ENCODE measurements around the gene QSOX2.

Gene QSOX2

GRCh38 chr9:136281421-136282271 lies 36.0 kb upstream of the QSOX2 start:
- DNase-seq, result no peak

DNA sequence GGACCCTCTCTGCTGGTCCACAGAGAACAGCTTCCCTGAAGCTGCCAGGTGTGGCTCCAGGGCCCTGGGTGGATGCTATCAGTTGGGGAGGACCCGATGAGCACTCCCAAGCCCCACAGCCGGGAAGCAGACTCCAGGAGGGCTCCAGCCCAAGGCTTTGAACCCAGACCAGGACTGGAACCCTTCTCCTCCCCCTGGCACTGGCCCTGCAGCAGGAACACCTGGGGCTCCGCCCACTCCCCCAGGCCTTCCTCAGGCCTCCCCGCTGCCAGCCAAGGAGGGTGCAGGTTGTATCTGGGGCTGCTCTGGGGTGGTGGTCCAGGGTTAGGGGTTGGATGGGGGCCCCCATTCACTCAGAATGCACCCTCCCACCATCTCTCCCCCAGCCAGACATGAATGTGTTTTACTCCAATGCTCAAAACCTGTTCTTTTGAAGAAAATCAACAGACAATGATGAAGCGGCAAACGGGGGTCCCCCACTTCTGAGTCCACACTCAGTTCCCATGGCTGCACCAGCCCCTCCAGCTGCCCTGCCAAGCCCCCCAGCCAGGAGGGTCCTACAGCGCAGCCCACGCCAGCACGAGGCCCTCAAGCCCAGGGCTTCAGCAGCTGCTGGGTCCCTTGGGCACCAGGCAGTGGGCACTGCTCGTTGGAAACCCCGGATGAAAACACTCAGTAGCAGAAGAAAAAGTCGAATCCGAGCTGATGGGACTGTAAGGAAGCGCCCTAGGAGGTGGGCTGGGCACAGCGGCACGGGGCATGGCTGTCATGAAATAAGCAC lies 35.1 kb upstream of the QSOX2 start:
- no peak for DNase-seq

- DNase-seq, result no peak
These were observed 33.9 kb upstream of the QSOX2 start for GRCh38 chr9:136279471-136279870.

DNA sequence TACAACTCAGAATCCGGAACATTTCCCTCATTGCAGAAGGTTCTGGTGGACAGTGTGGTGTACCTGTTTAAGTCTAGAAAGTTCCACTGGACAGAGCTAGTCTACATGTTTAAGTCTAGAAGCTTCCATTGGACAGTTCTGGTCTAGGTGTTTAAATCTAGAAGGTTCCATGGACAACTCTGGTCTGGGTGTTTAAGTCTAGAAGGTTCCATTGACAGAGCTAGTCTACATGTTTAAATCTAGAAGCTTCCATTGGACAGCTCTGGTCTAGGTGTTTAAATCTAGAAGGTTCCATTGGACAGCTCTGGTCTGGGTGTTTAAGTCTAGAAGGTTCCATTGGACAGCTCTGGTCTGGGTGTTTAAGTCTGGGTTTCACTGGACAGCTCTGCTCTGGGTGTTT lies 33.3 kb upstream of the QSOX2 start:
- DNase-seq, result no peak

- DNase-seq, result no peak
These were observed 32.6 kb upstream of the QSOX2 start for GRCh38 chr9:136278221-136278620.

- no peak for DNase-seq
These were observed 32.1 kb upstream of the QSOX2 start for GRCh38 chr9:136277746-136278145.

- DNase-seq, result no peak
These were observed 31.1 kb upstream of the QSOX2 start for GRCh38 chr9:136276716-136277115.

- no peak for DNase-seq
These were observed 30.2 kb upstream of the QSOX2 start for GRCh38 chr9:136275655-136276429.

DNA sequence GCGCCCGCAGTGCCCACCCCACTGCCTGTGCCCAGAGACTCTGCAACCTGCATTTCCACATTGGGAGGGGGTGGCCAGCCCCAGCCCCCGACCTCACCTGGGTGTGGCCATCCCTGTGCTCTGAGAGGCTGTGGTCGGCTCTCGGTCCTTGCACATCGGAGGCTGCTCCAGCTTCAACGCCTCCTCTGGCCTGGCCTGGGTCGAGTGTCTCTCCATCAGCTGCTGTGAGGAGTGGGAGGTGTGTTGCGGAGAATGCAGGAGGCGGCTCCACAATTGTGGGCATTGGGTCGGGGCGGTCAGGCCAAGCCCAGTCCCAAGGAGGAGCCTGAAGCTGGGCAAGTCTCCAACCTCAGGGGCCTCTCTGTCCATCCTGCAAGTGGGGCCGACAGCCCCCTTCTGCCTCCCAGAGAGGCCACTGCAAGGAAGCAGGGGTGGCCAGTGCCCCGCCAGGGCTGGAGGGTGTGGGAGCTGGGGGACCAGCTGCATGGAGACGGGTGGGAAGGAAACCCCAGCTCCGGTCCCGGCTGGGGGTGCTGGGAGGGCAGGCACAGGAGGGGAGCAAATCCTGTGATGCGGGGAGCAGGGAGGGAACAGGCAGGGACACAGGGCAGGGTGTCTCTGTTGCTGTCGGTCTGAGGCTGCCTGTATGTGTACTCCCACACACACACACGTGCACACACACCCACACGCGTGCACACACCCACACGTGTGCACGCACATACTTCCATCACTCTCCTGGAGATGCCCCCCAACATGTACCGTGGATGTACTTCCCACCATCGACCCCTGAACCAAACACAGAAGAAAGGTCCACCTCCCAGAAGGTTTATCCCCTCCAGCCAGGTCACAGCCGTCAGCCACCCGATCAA lies 29.4 kb upstream of the QSOX2 start:
- no peak for DNase-seq

DNA sequence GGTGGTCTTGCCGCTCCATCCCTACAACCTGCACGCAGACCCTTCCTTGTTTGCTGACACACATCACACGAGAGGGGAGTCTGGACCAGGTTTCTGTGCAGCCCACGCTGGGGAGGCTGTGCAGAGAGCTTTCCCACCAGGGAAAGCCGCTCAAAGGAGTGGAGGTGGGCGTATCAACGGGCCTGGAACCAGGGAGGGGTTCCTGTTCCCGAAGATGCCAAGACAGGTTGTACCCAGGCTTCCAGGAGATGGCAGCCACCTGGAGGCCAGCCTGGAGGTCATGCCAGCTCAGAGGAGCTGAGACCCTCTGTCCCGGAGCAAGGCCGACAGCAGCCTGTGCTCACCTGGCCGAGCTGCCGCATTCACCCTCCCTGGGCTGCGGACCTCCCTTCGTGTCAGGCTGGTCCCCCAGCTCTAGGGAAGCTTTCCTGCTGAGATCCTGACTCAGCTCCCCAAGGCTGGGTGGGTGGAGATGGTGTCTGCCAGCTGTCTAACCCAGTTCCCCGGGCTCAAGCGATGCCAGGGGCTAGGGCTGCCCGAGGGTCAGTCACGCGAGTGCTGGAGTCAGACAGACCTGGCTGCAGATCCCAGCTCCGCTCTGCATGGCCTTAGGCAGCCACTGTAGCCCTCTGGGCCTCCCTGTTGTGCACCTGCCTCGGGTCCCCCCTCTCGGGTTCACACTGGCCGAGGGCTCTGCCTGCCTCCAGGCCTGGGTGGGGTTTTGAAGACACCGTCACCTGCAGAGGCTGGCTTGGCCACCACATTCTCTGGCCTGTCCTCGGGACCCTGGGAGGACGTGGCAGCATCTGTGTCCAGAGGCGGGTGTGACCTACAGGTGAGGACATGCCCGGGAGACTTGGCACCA lies 28.5 kb upstream of the QSOX2 start:
- no peak for DNase-seq

DNA sequence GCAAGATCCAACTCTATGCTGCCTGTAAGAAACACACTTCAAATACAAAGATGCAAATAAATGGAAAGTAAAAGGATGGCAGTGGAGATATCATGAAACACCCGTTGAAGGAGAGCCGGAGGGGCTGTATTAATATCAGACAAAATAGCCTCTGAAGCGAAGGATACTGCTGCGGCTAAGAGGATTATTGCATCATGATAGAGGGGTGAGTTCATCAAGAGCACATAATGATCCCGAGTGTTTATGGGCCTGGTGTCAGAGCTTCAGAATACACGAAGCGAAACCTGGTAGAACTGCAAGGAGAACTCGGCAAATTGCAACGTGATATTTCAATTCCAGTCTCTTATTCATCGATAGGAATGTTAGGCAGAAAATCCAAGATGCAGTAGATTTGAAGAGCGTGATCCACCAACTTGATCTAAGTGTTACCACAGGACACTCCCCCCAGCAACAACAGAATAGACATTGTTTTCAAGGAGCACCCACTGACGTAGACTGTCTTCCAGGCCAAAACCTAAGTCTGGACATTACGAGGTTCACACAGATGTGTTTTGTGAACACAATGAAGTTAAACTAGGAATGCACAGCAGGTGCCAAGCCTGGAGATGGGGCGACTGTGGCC lies 27.7 kb upstream of the QSOX2 start:
- no peak for DNase-seq

GRCh38 chr9:136270173-136270705 lies 24.6 kb upstream of the QSOX2 start:
- DNase-seq, result no peak

DNA sequence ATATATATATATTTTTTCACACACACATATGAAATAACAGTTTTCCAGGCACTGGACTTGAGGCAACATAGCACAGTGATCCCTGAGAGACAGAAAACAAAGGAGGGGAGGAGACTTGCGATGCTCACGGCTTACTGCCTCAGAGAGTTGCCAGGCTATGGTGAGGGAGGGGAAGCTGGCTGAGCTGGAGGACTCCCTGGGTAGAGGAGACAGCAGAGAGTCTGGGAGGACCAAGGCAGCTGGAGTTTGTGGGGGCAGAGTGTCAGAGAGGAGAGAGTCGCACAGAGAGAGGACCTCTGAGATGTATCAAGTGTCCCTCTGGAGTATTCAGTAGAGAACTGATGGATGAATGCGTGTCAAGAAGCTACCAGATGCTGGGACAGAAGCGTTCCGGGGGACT lies 23.1 kb upstream of the QSOX2 start:
- DNase-seq, result no peak

- DNase-seq, result no peak
These were observed 22.7 kb upstream of the QSOX2 start for GRCh38 chr9:136268318-136268717.

DNA sequence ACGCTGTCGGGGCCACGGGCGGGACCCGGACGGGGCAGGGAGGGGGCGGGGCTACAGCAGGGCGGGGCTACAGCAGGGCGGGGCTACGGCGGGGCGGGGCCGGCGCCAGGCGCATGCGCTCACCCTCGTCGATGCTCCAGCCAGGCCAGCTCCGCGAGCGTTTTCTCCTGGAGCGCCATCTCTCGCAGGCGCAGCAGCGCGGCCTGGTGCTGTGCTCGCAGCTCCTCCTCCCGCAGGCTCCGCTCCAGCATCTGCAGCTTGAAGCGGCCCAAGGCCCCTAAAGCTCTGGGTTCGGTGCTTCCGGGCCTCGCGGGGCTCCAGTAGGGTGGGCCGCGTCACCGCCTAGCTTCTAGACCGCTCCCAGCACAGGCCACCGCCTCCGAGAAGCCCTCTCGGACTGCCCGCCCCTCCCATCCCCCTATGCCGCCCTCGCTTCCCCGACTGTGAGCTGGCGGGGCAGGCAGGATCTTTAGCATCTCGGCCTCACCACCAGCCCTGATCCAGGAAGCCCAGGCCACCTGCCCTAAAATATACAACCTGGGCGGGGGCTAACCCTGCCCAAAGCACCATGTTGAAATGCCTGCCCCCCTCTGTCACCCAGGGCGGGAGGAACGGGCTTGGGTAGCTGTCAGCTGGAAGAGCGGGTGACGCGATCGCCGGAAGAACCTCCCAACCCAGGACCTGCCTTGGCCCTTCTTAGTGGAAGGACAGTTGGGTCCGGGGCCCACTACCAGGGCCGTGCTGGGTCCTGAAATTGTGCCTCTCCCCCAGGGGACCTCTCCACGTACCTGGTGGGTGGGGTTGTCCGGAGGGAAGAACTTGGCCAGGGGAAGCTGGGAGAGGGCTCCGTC lies 21.9 kb upstream of the QSOX2 start:
- DNase-seq, result peak; percentile 86

- DNase-seq, result peak; percentile 8
These were observed 21.0 kb upstream of the QSOX2 start for GRCh38 chr9:136266641-136267040.

DNA sequence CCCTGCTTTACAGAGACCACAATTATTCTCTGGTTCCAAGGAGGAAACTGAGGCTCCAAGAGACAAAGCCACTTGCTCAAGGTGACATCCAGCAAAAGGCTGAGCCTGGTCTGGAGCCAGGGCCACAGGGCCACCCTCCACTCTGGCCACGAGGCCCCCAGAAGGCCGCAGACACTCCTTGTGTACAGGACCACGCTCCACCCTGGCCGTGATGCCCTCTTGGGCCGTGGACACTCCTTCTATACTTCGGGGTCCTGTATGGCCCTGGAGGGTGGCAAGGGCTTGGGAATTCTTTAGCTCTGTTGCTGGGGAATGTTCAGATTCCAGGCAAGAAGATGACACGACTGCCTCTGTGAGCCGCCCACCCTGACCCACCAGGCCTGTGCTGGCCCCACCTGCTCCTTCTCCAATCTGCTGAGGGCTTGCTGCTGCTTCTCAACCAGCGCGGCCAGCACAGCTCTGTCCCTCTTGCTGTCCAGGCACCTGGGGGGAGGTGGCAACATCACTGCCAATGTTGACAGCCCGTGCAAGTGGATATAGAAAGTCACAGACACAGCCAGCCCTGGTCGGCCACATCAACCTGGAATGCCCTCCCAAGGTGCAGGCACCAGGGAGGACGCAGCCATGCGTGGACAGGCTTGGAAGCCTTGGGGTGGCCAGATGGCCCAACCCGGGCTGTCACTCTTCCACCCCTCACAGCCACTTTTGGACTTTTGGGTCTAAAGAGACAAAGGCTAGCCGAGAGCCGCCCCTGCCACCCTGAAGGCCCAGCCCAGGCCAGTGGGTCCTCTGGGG lies 20.1 kb upstream of the QSOX2 start:
- DNase-seq, result no peak
